Islet precursor cell (in vitro differentiated cells): ENCODE data around the gene DNAH5.
A peak's percentile ranks its signal among the peaks of the same experiment; 100 is the strongest.
"Not testable (repeated sequence)": the region's sequence is repeated elsewhere in the genome, so short reads cannot be mapped to it uniquely, and the experiment has no call there.

Source experiments
- DNase-seq: peaks from one replicate; pipeline ENCODE4 v3.0.0-alpha.2; 2018

The DNAH5 gene

DNA sequence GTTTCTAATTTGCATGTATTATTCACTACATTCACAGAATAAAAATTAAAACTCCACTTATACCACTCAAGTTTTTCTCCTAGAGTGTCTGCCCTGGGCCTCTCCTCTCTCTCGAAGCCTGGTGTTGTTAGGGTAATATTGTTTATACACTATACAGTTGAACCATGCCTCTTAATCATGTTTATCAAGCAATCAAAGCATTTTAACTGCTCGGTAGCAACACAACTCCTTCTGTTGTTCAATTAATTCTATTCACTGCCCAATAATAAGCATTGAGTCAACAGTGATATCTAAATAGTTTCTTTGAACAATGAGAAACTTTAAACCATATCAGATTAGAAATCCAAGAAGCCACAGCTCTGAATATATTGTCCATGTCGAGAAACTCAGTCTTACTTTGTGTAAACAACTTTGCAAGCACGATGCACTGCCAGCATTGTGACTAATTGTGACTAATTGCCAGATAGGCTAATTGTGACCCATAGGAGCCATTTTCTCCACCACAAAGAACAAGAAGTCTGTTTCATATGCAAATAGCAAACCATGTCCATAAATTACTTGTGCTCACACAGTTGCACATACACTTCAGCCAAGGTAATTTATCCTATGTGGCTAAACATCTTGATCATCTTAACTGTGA lies at the start of gene DNAH5:
Gene DNAH5, minus strand, starts transcription at position 129 of the 640 bp plus-strand sequence. CDS start 250 bp downstream, outside the sequence.
- DNase-seq, result no peak

- DNase-seq, result peak; percentile 82
Observed at GRCh38 chr5:13993926-13994325, 49.4 kb upstream of the DNAH5 start.

DNA sequence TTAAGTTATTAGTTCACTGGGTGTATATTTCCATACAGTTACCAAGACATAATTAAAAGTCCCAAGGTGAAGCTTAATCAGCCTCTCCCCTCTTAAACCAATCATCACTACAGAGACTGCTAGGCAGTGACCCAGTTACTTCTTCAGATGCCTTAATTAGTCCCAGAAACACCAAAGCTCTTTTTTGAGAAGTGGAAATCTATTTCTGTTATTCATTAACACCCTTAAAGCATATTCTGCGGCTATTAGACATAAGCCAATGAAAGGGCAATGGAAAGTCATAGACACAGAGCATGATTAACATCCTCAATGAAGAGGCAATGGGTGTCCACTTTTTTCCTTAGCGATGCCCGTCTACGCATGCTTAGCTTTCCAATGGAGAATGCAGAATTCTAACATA lies 48.3 kb upstream of the DNAH5 start:
- DNase-seq, result no peak

- DNase-seq, result no peak
Observed at GRCh38 chr5:13991365-13991764, 46.9 kb upstream of the DNAH5 start.

DNA sequence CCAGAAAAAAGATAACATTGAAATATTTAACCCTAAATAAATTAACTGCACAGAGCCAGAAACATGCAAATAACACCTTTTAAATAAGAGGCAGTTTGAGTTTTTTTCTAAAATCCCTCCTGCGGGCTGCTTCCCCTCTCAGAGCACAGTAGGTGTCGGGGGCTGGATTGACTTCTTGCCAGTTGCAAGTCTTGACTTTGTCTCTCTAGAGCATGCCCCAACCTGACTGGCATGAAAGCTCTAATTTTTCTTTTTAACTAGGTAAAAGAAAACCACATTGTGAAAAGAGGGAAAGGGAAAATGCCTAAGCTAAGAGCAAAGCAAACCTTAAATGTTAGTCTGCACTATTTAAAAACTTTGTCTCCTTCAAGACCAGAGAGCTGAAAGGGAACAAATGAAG lies 46.4 kb upstream of the DNAH5 start:
- DNase-seq, result no peak

DNA sequence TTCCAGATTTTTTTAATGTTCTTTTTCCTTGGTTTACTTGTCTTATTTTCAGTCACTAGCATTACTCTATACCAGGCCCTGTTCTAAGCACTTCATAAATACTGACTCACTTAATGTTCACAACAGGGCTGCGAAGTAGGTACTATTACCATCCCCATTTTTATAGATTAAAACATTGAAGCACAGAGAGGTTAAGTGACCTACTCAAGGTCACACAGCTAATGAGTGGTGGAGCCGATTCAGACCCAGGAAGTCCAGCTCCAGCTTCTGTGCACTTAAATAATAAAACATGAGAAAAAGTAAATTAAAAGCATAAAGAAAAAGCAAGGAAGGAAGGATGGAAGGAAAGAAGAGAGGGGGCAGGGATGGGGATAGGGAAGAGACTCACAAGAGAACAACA lies 45.3 kb upstream of the DNAH5 start:
- no peak for DNase-seq

- DNase-seq, result peak; percentile 67
Observed at GRCh38 chr5:13987843-13988464, 43.5 kb upstream of the DNAH5 start.

- DNase-seq, result peak; percentile 77
Observed at GRCh38 chr5:13985731-13986418, 41.4 kb upstream of the DNAH5 start.

DNA sequence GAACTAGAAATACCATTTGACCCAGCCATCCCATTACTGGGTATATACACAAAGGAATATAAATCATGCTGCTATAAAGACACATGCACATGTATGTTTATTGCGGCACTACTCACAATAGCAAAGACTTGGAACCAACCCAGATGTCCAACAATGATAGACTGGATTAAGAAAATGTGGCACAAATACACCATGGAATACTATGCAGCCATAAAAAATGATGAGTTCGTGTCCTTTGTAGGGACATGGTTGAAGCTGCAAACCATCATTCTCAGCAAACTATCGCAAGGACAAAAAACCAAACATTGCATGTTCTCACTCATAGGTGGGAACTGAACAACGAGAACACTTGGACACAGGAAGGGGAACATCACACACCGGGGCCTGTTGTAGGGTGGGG lies 40.4 kb upstream of the DNAH5 start:
- not testable (repeated sequence) for DNase-seq

DNA sequence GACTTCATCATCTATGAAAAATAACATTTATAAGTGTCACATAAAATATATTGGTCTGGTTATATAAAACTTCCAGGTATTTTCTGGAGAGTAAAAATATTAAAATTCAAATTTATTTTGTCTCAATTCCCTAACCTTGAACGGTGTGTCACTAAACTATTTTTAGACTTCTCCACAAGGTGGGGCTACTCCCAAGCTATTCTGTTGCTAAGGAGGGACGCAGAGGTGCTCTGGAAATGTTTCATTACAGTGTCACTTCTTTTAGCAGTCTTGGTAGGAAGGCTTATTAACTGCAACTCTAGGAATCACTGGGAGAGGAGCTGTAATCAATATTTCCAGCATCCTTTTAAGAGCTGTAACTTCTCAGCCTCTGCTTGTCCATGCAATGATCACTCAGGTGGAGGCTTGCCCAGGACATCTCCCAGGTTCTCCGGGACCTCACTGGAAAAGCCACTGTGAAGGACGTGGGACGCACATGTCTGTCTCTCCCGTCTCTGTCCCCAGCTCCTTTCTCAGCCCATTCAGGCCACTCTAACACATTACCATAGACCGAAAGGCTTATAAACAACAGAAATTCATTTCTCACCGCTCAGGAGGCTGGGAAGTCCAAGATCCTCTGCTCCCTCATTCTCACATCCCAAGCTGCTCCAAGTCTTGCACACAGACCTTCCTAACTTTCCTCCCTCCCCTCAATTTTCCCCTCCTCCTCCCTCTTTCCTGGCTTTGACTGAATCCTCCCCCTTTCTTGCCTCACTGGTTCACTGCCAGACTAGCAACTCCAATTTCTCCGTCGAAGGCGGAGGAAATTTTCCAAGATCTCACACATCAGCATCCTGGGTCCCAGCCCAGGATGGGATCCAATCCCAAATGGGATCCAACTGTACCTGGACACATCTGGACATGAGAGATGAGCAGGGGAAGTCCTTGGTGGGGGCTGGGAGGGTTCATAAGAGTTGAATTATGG lies 32.7 kb upstream of the DNAH5 start:
- no peak for DNase-seq

GRCh38 chr5:13976223-13976622 lies 31.7 kb upstream of the DNAH5 start:
- DNase-seq, result no peak

DNA sequence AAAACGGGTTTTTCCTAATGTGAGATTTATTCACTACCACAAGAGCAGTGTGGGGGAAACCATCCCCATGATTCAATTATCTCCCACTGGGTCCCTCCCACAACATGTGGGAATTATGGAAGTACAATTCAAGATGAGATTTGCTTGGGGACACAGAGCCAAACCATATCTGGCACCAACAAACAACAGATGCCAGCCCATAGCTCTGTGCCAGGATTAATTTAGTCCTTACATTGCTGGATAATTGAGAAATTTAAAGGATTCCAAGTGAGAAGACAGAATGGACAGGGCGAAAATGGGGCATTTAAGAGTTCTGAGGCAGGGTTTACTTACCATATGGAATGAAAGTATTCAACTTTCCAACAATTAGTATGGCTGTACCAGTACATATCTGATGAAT lies 30.8 kb upstream of the DNAH5 start:
- DNase-seq, result no peak

GRCh38 chr5:13973724-13974123 lies 29.2 kb upstream of the DNAH5 start:
- DNase-seq, result no peak

DNA sequence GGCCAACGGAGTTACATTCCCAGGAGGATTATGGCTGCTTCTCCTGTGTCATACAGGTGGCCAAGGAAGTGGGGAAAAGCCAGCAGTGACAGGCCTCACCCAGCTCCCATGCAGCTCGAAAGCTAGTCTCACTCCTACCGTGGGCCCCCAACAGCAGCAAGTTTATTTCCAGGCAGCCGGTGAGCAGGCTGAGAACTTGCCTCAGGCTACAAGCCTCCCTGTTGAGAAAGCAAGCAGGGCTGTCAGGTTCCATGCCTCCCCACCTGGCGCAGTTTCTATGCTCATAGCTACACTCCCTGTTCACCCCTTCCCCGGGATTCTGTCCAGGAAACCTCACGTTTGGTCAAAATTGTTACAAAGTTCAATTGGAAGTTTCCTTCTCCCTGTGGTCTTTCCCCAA lies 27.5 kb upstream of the DNAH5 start:
- peak; percentile 70 for DNase-seq

DNA sequence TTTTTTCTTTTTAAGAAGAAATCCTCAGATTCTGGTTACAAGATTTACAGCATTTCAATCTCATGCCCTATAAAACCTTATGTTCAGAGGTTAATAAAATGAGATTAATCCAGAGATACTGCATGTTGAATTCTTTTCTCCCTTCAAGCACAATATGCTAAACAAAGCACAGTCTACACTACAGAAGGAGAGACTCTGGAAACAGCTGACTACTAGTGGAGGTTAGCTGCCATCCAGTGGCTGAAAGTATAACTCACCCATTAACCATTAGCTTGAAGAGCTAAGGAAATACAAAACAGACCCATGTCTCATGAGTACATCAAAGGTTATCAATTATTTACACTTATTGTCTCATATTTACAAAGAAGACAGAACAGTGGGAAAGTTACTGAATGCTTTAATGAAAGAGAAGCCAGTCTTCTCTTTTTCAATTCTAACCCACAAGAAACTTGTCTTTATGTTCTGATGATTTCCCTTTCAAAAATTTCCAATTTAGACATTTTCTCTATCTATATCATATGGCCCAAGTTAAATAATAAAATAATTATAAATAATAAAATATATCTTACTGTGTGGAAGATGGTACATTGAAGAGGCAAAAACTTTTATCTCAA lies 12.7 kb upstream of the DNAH5 start:
- DNase-seq, result no peak

GRCh38 chr5:13956471-13956870 lies 12.0 kb upstream of the DNAH5 start:
- no peak for DNase-seq

- DNase-seq, result no peak
Observed at GRCh38 chr5:13955896-13956295, 11.4 kb upstream of the DNAH5 start.

DNA sequence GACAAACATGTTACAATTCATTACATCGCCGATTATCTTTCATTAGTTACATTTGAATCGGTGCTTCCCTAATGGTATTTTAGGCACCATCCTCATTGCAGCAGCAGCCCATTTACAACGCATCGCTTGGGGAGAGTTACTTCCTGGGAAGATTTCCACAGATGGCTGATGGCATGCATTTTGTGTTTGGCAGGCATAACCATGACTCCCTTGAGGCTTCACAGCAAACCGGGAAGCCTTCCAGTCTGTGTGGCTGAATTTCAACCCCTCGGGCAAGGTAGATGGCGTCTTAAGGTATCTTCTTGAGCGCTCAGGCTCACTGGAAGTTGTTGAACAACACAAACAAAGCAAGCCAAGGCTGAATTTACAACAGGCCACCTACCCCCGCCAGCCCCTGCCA lies 1.6 kb upstream of the DNAH5 start:
- peak; percentile 67 for DNase-seq

- no peak for DNase-seq
Observed at GRCh38 chr5:13945271-13945670, 783 bp upstream of the DNAH5 start.

GRCh38 chr5:13943676-13944075 lies 812 bp downstream of the DNAH5 start:
- DNase-seq, result no peak

- no peak for DNase-seq
Observed at GRCh38 chr5:13941468-13941867, 3.0 kb downstream of the DNAH5 start.

GRCh38 chr5:13939638-13940037 lies 4.8 kb downstream of the DNAH5 start:
- DNase-seq, result no peak

- DNase-seq, result no peak
Observed at GRCh38 chr5:13934921-13935320, 9.6 kb downstream of the DNAH5 start.
